Type B pancreatic cell (in vitro differentiated cells): ENCODE data around the gene NCAPH2. TPM values are rescaled to one million over a fixed set of nuclear protein-coding genes. Genes with fewer than 3 reads are reported as not detected.

Source experiments
- DNase-seq: peaks from one replicate; pipeline ENCODE4 v3.0.0; 2021; ENCODE audit warnings: mixed read lengths; ENCODE audit not compliant: unreplicated experiment; ENCODE audit errors: extremely low spot score
- H3K27ac Mint-ChIP-seq: 2 replicates; pipeline ENCODE4 v1.8.0; 2021; ENCODE audit warnings: mild to moderate bottlenecking, mixed read lengths
- H3K27me3 Mint-ChIP-seq: 2 replicates; pipeline ENCODE4 v1.8.0; 2021; ENCODE audit warnings: mixed read lengths
- H3K36me3 Mint-ChIP-seq: 2 replicates; pipeline ENCODE4 v1.8.0; 2021; ENCODE audit warnings: mixed read lengths
- H3K4me1 Mint-ChIP-seq: one replicate; pipeline ENCODE4 v1.8.0; 2021; ENCODE audit warnings: mixed read lengths; ENCODE audit not compliant: unreplicated experiment
- H3K4me3 Mint-ChIP-seq: 2 replicates; pipeline ENCODE4 v1.8.0; 2021; ENCODE audit warnings: mild to moderate bottlenecking, mixed read lengths
- H3K9me3 Mint-ChIP-seq: 2 replicates; pipeline ENCODE4 v1.8.0; 2021; ENCODE audit warnings: mixed read lengths
- CTCF ChIP-seq: fragments of 200-600 bp; sonication (generic); conservative IDR thresholded peaks from 2 replicates; pipeline ENCODE4 v1.5.0; 2021; ENCODE audit warnings: antibody characterized with exemption, mild to moderate bottlenecking
- total RNA-seq: library from RNA; stranded (reverse); gene quantifications from 2 replicates; pipeline ENCODE4 v1.2.1, GENCODE V29; 2021; ENCODE audit warnings: low replicate concordance

The NCAPH2 gene
- total RNA-seq, 1 donor from 2014 or later: 75.2 TPM

- Mint-ChIP-seq H3K4me3 (no peak overlapping the region), H3K4me1 (no peaks in the 10 kb centered on the region), H3K27ac (peak overlapping the region; percentile 34), H3K36me3 (peaks cover 13% of the 10 kb centered on the region), H3K27me3 (no peaks in the 10 kb centered on the region), H3K9me3 (no peaks in the 10 kb centered on the region)
- DNase-seq: no peak
- TF ChIP-seq CTCF: no peak
These were observed 46.0 kb upstream of the NCAPH2 start for GRCh38 chr22:50461979-50462540.

GRCh38 chr22:50463188-50463900 lies 44.7 kb upstream of the NCAPH2 start:
- Mint-ChIP-seq H3K4me3 (no peak overlapping the region), H3K9me3 (no peaks in the 10 kb centered on the region), H3K27me3 (no peaks in the 10 kb centered on the region), H3K27ac (peak overlapping the region; percentile 73), H3K36me3 (peaks cover 13% of the 10 kb centered on the region), H3K4me1 (no peaks in the 10 kb centered on the region)
- DNase-seq: no peak
- TF ChIP-seq CTCF: no peak

GRCh38 chr22:50464451-50464850 lies 43.6 kb upstream of the NCAPH2 start:
- no peak overlapping the region for H3K27ac Mint-ChIP-seq
- DNase-seq: no peak
- no peaks in the 10 kb centered on the region for H3K9me3 Mint-ChIP-seq
- H3K36me3 Mint-ChIP-seq: peaks cover 13% of the 10 kb centered on the region
- H3K4me3 Mint-ChIP-seq: no peak overlapping the region
- no peaks in the 10 kb centered on the region for H3K4me1 Mint-ChIP-seq
- no peaks in the 10 kb centered on the region for H3K27me3 Mint-ChIP-seq
- no peak for TF ChIP-seq CTCF

- no peaks in the 10 kb centered on the region for H3K27me3 Mint-ChIP-seq
- H3K27ac Mint-ChIP-seq: no peak overlapping the region
- no peak for DNase-seq
- no peak overlapping the region for H3K4me3 Mint-ChIP-seq
- peaks cover 13% of the 10 kb centered on the region for H3K36me3 Mint-ChIP-seq
- no peaks in the 10 kb centered on the region for H3K9me3 Mint-ChIP-seq
- no peak for TF ChIP-seq CTCF
- H3K4me1 Mint-ChIP-seq: no peaks in the 10 kb centered on the region
These were observed 42.7 kb upstream of the NCAPH2 start for GRCh38 chr22:50465066-50465930.

GRCh38 chr22:50467341-50467740 lies 40.7 kb upstream of the NCAPH2 start:
- Mint-ChIP-seq H3K36me3 (peaks cover 7% of the 10 kb centered on the region), H3K9me3 (no peaks in the 10 kb centered on the region), H3K4me1 (peaks cover 11% of the 10 kb centered on the region), H3K4me3 (no peak overlapping the region), H3K27me3 (no peaks in the 10 kb centered on the region), H3K27ac (no peak overlapping the region)
- TF ChIP-seq CTCF: no peak
- no peak for DNase-seq
